Stimulated activated CD4-positive, alpha-beta T cell treated with anti-CD3 and anti-CD28 coated beads, Interleukin-1b, Interleukin-23, amount 100 ng/mL, for 24 hours (primary cell): ENCODE results near the gene NKAP.
"Not testable (repeated sequence)": the region's sequence is repeated elsewhere in the genome, so short reads cannot be mapped to it uniquely, and the experiment has no call there.

Experiments
- DNase-seq, 4 experiments: peaks; one replicate each; pipeline ENCODE4 v3.0.0-alpha.2; 2020; ENCODE audit warnings: low read depth in 4 of 4, low spot score in 1 of 4

The NKAP gene

GRCh38 chrX:119943185-119943988 lies at the start of gene NKAP:
Gene NKAP, minus strand, starts transcription at chrX:119943751. Its CDS starts 146 bp downstream, at chrX:119943605.
- DNase-seq, result peak; percentile 37 to 64 (median 56)

- DNase-seq, result no peak
Observed at GRCh38 chrX:119991005-119991787, 47.6 kb upstream of the NKAP start.

GRCh38 chrX:119990556-119991004 lies 47.0 kb upstream of the NKAP start:
- DNase-seq, result no peak

- DNase-seq, result no peak
Observed at GRCh38 chrX:119989905-119990555, 46.5 kb upstream of the NKAP start.

- no peak for DNase-seq
Observed at GRCh38 chrX:119986203-119986602, 42.7 kb upstream of the NKAP start.

GRCh38 chrX:119984652-119985051 lies 41.1 kb upstream of the NKAP start:
- DNase-seq, result no peak

- no peak for DNase-seq
Observed at GRCh38 chrX:119983494-119983893, 39.9 kb upstream of the NKAP start.

GRCh38 chrX:119982145-119982544 lies 38.6 kb upstream of the NKAP start:
- no peak for DNase-seq

- no peak for DNase-seq
Observed at GRCh38 chrX:119981286-119982070, 37.9 kb upstream of the NKAP start.

GRCh38 chrX:119977172-119977571 lies 33.6 kb upstream of the NKAP start:
- DNase-seq, result not testable (repeated sequence)

GRCh38 chrX:119971184-119971583 lies 27.6 kb upstream of the NKAP start:
- DNase-seq, result no peak

GRCh38 chrX:119970574-119970973 lies 27.0 kb upstream of the NKAP start:
- DNase-seq, result no peak

GRCh38 chrX:119966837-119967236 lies 23.3 kb upstream of the NKAP start:
- DNase-seq, result not testable (repeated sequence)

- DNase-seq, result no peak
Observed at GRCh38 chrX:119960625-119961024, 17.1 kb upstream of the NKAP start.

- DNase-seq, result peak in 1 of 4 experiments; percentile 4
Observed at GRCh38 chrX:119955807-119956570, 12.4 kb upstream of the NKAP start.

- DNase-seq, result no peak
Observed at GRCh38 chrX:119954374-119954773, 10.8 kb upstream of the NKAP start.

GRCh38 chrX:119948381-119948780 lies 4.8 kb upstream of the NKAP start:
- no peak for DNase-seq

- DNase-seq, result no peak
Observed at GRCh38 chrX:119945481-119945880, 1.9 kb upstream of the NKAP start.

- no peak for DNase-seq
Observed at GRCh38 chrX:119942831-119943184, 743 bp downstream of the NKAP start.

- DNase-seq, result no peak
Observed at GRCh38 chrX:119942173-119942819, 1.3 kb downstream of the NKAP start.
